ENCODE data around the gene FBXL13.

DNA sequence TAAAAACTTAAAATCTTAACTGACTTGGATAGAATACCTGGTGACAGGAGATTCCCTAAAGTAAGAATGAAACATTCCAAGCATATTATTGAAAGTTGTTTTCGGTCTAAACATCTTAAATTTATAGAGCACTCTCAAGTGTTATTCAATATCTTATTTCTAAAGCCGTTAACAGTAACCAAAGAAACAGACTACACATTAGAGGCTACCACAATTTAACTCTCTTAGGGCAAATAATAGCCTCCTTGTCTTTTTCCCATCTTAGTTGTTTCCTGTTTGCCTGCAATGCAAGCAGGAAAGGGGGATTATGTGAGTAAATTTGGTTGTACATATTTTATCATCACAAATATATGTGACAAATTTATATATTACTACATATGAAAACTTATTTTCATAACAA is 42.9 kb upstream of the FBXL13 start:
- TF ChIP-seq, protein P1, sequence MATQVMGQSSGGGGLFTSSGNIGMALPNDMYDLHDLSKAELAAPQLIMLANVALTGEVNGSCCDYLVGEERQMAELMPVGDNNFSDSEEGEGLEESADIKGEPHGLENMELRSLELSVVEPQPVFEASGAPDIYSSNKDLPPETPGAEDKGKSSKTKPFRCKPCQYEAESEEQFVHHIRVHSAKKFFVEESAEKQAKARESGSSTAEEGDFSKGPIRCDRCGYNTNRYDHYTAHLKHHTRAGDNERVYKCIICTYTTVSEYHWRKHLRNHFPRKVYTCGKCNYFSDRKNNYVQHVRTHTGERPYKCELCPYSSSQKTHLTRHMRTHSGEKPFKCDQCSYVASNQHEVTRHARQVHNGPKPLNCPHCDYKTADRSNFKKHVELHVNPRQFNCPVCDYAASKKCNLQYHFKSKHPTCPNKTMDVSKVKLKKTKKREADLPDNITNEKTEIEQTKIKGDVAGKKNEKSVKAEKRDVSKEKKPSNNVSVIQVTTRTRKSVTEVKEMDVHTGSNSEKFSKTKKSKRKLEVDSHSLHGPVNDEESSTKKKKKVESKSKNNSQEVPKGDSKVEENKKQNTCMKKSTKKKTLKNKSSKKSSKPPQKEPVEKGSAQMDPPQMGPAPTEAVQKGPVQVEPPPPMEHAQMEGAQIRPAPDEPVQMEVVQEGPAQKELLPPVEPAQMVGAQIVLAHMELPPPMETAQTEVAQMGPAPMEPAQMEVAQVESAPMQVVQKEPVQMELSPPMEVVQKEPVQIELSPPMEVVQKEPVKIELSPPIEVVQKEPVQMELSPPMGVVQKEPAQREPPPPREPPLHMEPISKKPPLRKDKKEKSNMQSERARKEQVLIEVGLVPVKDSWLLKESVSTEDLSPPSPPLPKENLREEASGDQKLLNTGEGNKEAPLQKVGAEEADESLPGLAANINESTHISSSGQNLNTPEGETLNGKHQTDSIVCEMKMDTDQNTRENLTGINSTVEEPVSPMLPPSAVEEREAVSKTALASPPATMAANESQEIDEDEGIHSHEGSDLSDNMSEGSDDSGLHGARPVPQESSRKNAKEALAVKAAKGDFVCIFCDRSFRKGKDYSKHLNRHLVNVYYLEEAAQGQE (IDR thresholded peaks at IDR 0.05; ENCODE audit: insufficient replicate concordance, low read depth), result no peak
- TF ChIP-seq, protein P2, sequence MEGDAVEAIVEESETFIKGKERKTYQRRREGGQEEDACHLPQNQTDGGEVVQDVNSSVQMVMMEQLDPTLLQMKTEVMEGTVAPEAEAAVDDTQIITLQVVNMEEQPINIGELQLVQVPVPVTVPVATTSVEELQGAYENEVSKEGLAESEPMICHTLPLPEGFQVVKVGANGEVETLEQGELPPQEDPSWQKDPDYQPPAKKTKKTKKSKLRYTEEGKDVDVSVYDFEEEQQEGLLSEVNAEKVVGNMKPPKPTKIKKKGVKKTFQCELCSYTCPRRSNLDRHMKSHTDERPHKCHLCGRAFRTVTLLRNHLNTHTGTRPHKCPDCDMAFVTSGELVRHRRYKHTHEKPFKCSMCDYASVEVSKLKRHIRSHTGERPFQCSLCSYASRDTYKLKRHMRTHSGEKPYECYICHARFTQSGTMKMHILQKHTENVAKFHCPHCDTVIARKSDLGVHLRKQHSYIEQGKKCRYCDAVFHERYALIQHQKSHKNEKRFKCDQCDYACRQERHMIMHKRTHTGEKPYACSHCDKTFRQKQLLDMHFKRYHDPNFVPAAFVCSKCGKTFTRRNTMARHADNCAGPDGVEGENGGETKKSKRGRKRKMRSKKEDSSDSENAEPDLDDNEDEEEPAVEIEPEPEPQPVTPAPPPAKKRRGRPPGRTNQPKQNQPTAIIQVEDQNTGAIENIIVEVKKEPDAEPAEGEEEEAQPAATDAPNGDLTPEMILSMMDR (IDR thresholded peaks at IDR 0.05; ENCODE audit: insufficient read depth, low read length), result no peak
- no peak for TF ChIP-seq POLR2AphosphoS5 (IDR thresholded peaks at IDR 0.05; ENCODE audit: low read depth)
- TF ChIP-seq GABPA (IDR thresholded peaks at IDR 0.05; ENCODE audit: low read depth), result no peak
